Subcutaneous adipose tissue (tissue), 4 donors: ENCODE measurements around the gene PKP4. TPM values are rescaled to one million over a fixed set of nuclear protein-coding genes. Genes with fewer than 3 reads are reported as not detected.

Source experiments
- CTCF ChIP-seq: fragments of 450-650 bp; IDR thresholded peaks from one replicate; pipeline ENCODE4 v1.5.1; 2016; ENCODE audit warnings: low read depth, mild to moderate bottlenecking, control low read depth, antibody characterized with exemption, moderate library complexity
- total RNA-seq, 4 donors: library from RNA; depleted of rRNA; stranded (reverse); fragments of >200 nt; gene quantifications; one replicate each; pipeline ENCODE4 v1.1.0, GENCODE V29; 2016

The PKP4 gene
- total RNA-seq, 4 donors from 2014 or later, result 29.6 to 90.6 (median 68.0) TPM

GRCh38 chr2:158460632-158461297, 4.0 kb downstream of the PKP4 start:
- TF ChIP-seq CTCF, result no peak

GRCh38 chr2:158463496-158464095, 6.8 kb downstream of the PKP4 start:
- TF ChIP-seq CTCF, result no peak

- no peak for TF ChIP-seq CTCF
Measured at GRCh38 chr2:158464426-158465281, 7.9 kb downstream of the PKP4 start.

GRCh38 chr2:158467248-158467647, 10.5 kb downstream of the PKP4 start:
- TF ChIP-seq CTCF, result no peak

GRCh38 chr2:158473719-158474392, 17.1 kb downstream of the PKP4 start:
- TF ChIP-seq CTCF, result no peak

- TF ChIP-seq CTCF, result no peak
Measured at GRCh38 chr2:158477202-158477601, 20.4 kb downstream of the PKP4 start.
